H9 (cell line): ENCODE results near the gene FAM131C. TPM values are rescaled to one million over a fixed set of nuclear protein-coding genes. Genes with fewer than 3 reads are reported as not detected.
"Not testable (repeated sequence)": the region's sequence is repeated elsewhere in the genome, so short reads cannot be mapped to it uniquely, and the experiment has no call there.

Experiments used
- DNase-seq: peaks from one replicate; pipeline ENCODE4 v3.0.0-alpha.2; 2017
- H2AFZ ChIP-seq: one replicate; pipeline ENCODE4 v1.6.1; 2013; ENCODE audit warnings: mild to moderate bottlenecking, low read length, control low read depth, moderate library complexity
- H2AK5ac ChIP-seq: 2 replicates; pipeline ENCODE4 v1.6.1; 2013; ENCODE audit warnings: low read length, control low read depth, mixed read lengths; ENCODE audit not compliant: insufficient read length
- H2BK120ac ChIP-seq: one replicate; pipeline ENCODE4 v1.6.1; 2013; ENCODE audit warnings: low read depth, mild to moderate bottlenecking, low read length, control low read depth, inconsistent platforms; ENCODE audit not compliant: poor library complexity, severe bottlenecking
- H2BK12ac ChIP-seq: 2 replicates; pipeline ENCODE4 v1.6.1; 2013; ENCODE audit warnings: low read length, control low read depth, mixed read lengths, low read depth; ENCODE audit not compliant: insufficient read length
- H2BK15ac ChIP-seq: 2 replicates; pipeline ENCODE4 v1.6.1; 2013; ENCODE audit warnings: low read depth, low read length, control low read depth
- H2BK20ac ChIP-seq: one replicate; pipeline ENCODE4 v1.6.1; 2013; ENCODE audit warnings: low read depth, mild to moderate bottlenecking, low read length, control low read depth, inconsistent platforms; ENCODE audit not compliant: poor library complexity, severe bottlenecking
- H2BK5ac ChIP-seq: 2 replicates; pipeline ENCODE4 v1.6.1; 2013; ENCODE audit warnings: low read length, control low read depth, mixed read lengths; ENCODE audit not compliant: insufficient read length
- H3K14ac ChIP-seq: 2 replicates; pipeline ENCODE4 v1.6.1; 2013; ENCODE audit warnings: low read length, control low read depth; ENCODE audit not compliant: insufficient read depth
- H3K18ac ChIP-seq: 2 replicates; pipeline ENCODE4 v1.6.1; 2013; ENCODE audit warnings: low read depth, mild to moderate bottlenecking, mixed read lengths, low read length, control low read depth; ENCODE audit not compliant: insufficient read length
- H3K23ac ChIP-seq: 2 replicates; pipeline ENCODE4 v1.6.1; 2013; ENCODE audit warnings: low read length, control low read depth, mixed read lengths, low read depth; ENCODE audit not compliant: insufficient read length
- H3K23me2 ChIP-seq: 2 replicates; pipeline ENCODE4 v1.6.1; 2013; ENCODE audit warnings: low read depth, mild to moderate bottlenecking, mixed read lengths, low read length, control low read depth; ENCODE audit not compliant: insufficient read length, poor library complexity, severe bottlenecking
- H3K27ac ChIP-seq: 2 replicates; pipeline ENCODE4 v1.5.1; 2013; ENCODE audit warnings: low read length, control low read depth, mixed read lengths, low read depth; ENCODE audit not compliant: insufficient read length
- H3K27me3 ChIP-seq: 2 replicates; pipeline ENCODE4 v1.6.1; 2013; ENCODE audit warnings: low read length, control low read depth, inconsistent platforms; ENCODE audit not compliant: insufficient read depth
- H3K4ac ChIP-seq: 2 replicates; pipeline ENCODE4 v1.6.1; 2013; ENCODE audit warnings: low read depth, mild to moderate bottlenecking, control low read depth, inconsistent platforms, low read length, moderate library complexity
- H3K4me1 ChIP-seq: 2 replicates; pipeline ENCODE4 v1.6.1; 2013; ENCODE audit warnings: low read length, control low read depth, inconsistent platforms; ENCODE audit not compliant: insufficient read depth
- H3K4me2 ChIP-seq: 2 replicates; pipeline ENCODE4 v1.6.1; 2013; ENCODE audit warnings: low read length, control low read depth, mixed read lengths; ENCODE audit not compliant: insufficient read length, insufficient read depth
- H3K56ac ChIP-seq: 2 replicates; pipeline ENCODE4 v1.6.1; 2013; ENCODE audit warnings: low read depth, mild to moderate bottlenecking, mixed read lengths, low read length, control low read depth; ENCODE audit not compliant: insufficient read length
- H3K79me1 ChIP-seq: 2 replicates; pipeline ENCODE4 v1.6.1; 2013; ENCODE audit warnings: low read depth, mild to moderate bottlenecking, moderate library complexity, low read length, control low read depth, inconsistent platforms; ENCODE audit not compliant: insufficient read depth, poor library complexity, severe bottlenecking
- H3K79me2 ChIP-seq: 2 replicates; pipeline ENCODE4 v1.6.1; 2013; ENCODE audit warnings: low read length, control low read depth, inconsistent platforms; ENCODE audit not compliant: insufficient read depth
- H3K9ac ChIP-seq: 2 replicates; pipeline ENCODE4 v1.6.1; 2013; ENCODE audit warnings: low read length, control low read depth, mixed read lengths; ENCODE audit not compliant: insufficient read length; ENCODE audit errors: extremely low read depth
- H3K9me3 ChIP-seq: one replicate; pipeline ENCODE4 v1.6.1; 2013; ENCODE audit warnings: low read depth, low read length, inconsistent platforms; ENCODE audit not compliant: control insufficient read depth
- H3T11ph ChIP-seq: one replicate; pipeline ENCODE4 v1.6.1; 2013; ENCODE audit warnings: mild to moderate bottlenecking, low read length, control low read depth, inconsistent platforms
- H4K20me1 ChIP-seq: one replicate; pipeline ENCODE4 v1.6.1; 2013; ENCODE audit not compliant: control insufficient read depth, insufficient read length, insufficient read depth
- H4K5ac ChIP-seq: 2 replicates; pipeline ENCODE4 v1.6.1; 2013; ENCODE audit warnings: low read depth, mild to moderate bottlenecking, mixed read lengths, low read length, control low read depth; ENCODE audit not compliant: insufficient read length
- H4K8ac ChIP-seq: replicated peaks from 2 replicates; pipeline ENCODE4 v1.6.1; 2013; ENCODE audit warnings: low read length, control low read depth, mixed read lengths, low read depth; ENCODE audit not compliant: insufficient read length
- H4K91ac ChIP-seq: 2 replicates; pipeline ENCODE4 v1.6.1; 2013; ENCODE audit warnings: low read depth, mild to moderate bottlenecking, moderate library complexity, mixed read lengths, low read length, control low read depth; ENCODE audit not compliant: insufficient read length
- H3K27ac Mint-ChIP-seq, 3 experiments: 2 replicates in 2 of 3; 3 replicates in 1 of 3; pipeline ENCODE4 v1.8.0; 2020 to 2021; ENCODE audit warnings: mixed read lengths in 3 of 3, mild to moderate bottlenecking in 1 of 3, moderate library complexity in 1 of 3
- H3K27me3 Mint-ChIP-seq: 2 replicates; pipeline ENCODE4 v1.8.0; 2021; ENCODE audit warnings: low read depth, mild to moderate bottlenecking, moderate library complexity, mixed read lengths
- H3K36me3 Mint-ChIP-seq, 3 experiments: 2 replicates in 2 of 3; 3 replicates in 1 of 3; pipeline ENCODE4 v1.8.0; 2020 to 2021; ENCODE audit warnings: low read depth in 3 of 3, mixed read lengths in 3 of 3; ENCODE audit not compliant: insufficient read depth in 1 of 3
- H3K4me1 Mint-ChIP-seq, 2 experiments: 2 replicates each; pipeline ENCODE4 v1.8.0; 2020; ENCODE audit warnings: mixed read lengths in 2 of 2
- H3K4me3 Mint-ChIP-seq, 2 experiments: 2 replicates in 1 of 2; 3 replicates in 1 of 2; pipeline ENCODE4 v1.8.0; 2020 to 2021; ENCODE audit warnings: mild to moderate bottlenecking in 2 of 2, mixed read lengths in 2 of 2, moderate library complexity in 1 of 2
- H3K9me3 Mint-ChIP-seq, 2 experiments: 2 replicates in 1 of 2; 3 replicates in 1 of 2; pipeline ENCODE4 v1.8.0; 2020; ENCODE audit warnings: mild to moderate bottlenecking in 2 of 2, mixed read lengths in 2 of 2, moderate library complexity in 1 of 2
- CTCF ChIP-seq: fragments of 200-600 bp; sonication (generic); conservative IDR thresholded peaks from 3 replicates; pipeline ENCODE4 v1.8.0; 2021; ENCODE audit warnings: antibody characterized with exemption, mild to moderate bottlenecking
- WGBS: extraction: QIAGEN DNeasy Blood & Tissue Kit; methylation state at CpG from one replicate; pipeline ENCODE4 v1.1.7; 2013; ENCODE audit warnings: missing lambda C conversion rate, low lambda C conversion rate, mixed read lengths; ENCODE audit not compliant: insufficient read length; ENCODE audit errors: extremely low coverage; 5-methylcytosine and 5-hydroxymethylcytosine counted together
- total RNA-seq: library from RNA; stranded (reverse); gene quantifications from 2 replicates; pipeline ENCODE4 v1.2.1, GENCODE V29; 2021

The FAM131C gene
- total RNA-seq, 1 experiment from 2014 or later = 0.61 TPM

- H3K14ac ChIP-seq = no peak overlapping the region
- H3T11ph ChIP-seq = no peak overlapping the region
- H3K56ac ChIP-seq = no peak overlapping the region
- Mint-ChIP-seq H3K4me1 (peaks cover 19% of the 10 kb centered on the region in 2 experiments), H3K27me3 (peaks cover 29% of the 10 kb centered on the region), H3K36me3 (peaks cover 5 to 14% (median 11%) of the 10 kb centered on the region in 3 experiments; a peak in 5 of 7 replicates), H3K27ac (no peak overlapping the region), H3K4me3 (no peak overlapping the region), H3K9me3 (peaks cover 15 to 21% of the 10 kb centered on the region in 2 experiments)
- no peak overlapping the region for H3K27ac ChIP-seq
- no peaks in the 10 kb centered on the region for H3K23me2 ChIP-seq
- H2BK120ac ChIP-seq = no peak overlapping the region
- H2AK5ac ChIP-seq = no peak overlapping the region
- no peaks in the 10 kb centered on the region for H4K20me1 ChIP-seq
- no peaks in the 10 kb centered on the region for H3K79me1 ChIP-seq
- H3K18ac ChIP-seq = no peak overlapping the region
- H3K4ac ChIP-seq = no peak overlapping the region
- H3K4me1 ChIP-seq = peaks cover 2% of the 10 kb centered on the region
- no peak overlapping the region for H2BK12ac ChIP-seq
- no peaks in the 10 kb centered on the region for H3K27me3 ChIP-seq
- no peak overlapping the region for H2BK15ac ChIP-seq
- peaks cover 5% of the 10 kb centered on the region for H3K9me3 ChIP-seq
- no peak overlapping the region for H3K4me2 ChIP-seq
- no CpG with 5 or more reads among the region's 1 CpG for WGBS
- H2BK20ac ChIP-seq = no peak overlapping the region
- no peak for DNase-seq
- TF ChIP-seq CTCF = no peak
- no peak overlapping the region for H2BK5ac ChIP-seq
- no peaks in the 10 kb centered on the region for H3K79me2 ChIP-seq
- H4K8ac ChIP-seq = no peak overlapping the region
- no peak overlapping the region for H4K5ac ChIP-seq
- H4K91ac ChIP-seq = no peak overlapping the region
- H2AFZ ChIP-seq = no peak overlapping the region
- H3K9ac ChIP-seq = no peak overlapping the region
- H3K23ac ChIP-seq = no peak overlapping the region
These were observed 36.1 kb upstream of the FAM131C start for GRCh38 chr1:16109571-16109970.

GRCh38 chr1:16107039-16107438, 33.6 kb upstream of the FAM131C start:
- not testable (repeated sequence) for H3K9ac ChIP-seq, H3K79me1 ChIP-seq, H3K56ac ChIP-seq, H3K27me3 ChIP-seq, H2BK5ac ChIP-seq, H3K27ac ChIP-seq, H3K14ac ChIP-seq, H3K18ac ChIP-seq, H4K5ac ChIP-seq, H4K20me1 ChIP-seq, H3K27ac Mint-ChIP-seq, H3T11ph ChIP-seq, H3K4me2 ChIP-seq, H2BK12ac ChIP-seq, DNase-seq, H2AK5ac ChIP-seq, H3K79me2 ChIP-seq, H3K23ac ChIP-seq, H3K4ac ChIP-seq, H2AFZ ChIP-seq, H3K9me3 ChIP-seq, H3K4me3 Mint-ChIP-seq, H3K4me1 Mint-ChIP-seq, H2BK20ac ChIP-seq, H4K8ac ChIP-seq, H4K91ac ChIP-seq, H3K23me2 ChIP-seq, H2BK15ac ChIP-seq, H2BK120ac ChIP-seq, H3K4me1 ChIP-seq
- peaks cover 27 to 37% of the 10 kb centered on the region in 2 experiments for H3K9me3 Mint-ChIP-seq
- H3K36me3 Mint-ChIP-seq = peaks cover 8 to 19% (median 19%) of the 10 kb centered on the region in 3 experiments; a peak in 5 of 7 replicates
- no CpG with 5 or more reads among the region's 5 CpGs for WGBS
- peaks cover 36% of the 10 kb centered on the region for H3K27me3 Mint-ChIP-seq
